ENCODE measurements around the gene MCAT. TPM values are rescaled to one million over a fixed set of nuclear protein-coding genes. Genes with fewer than 3 reads are reported as not detected.

The MCAT gene
- total and polyA plus RNA-seq, 12 donors: 16.9 to 92.9 (median 27.7) TPM

DNA sequence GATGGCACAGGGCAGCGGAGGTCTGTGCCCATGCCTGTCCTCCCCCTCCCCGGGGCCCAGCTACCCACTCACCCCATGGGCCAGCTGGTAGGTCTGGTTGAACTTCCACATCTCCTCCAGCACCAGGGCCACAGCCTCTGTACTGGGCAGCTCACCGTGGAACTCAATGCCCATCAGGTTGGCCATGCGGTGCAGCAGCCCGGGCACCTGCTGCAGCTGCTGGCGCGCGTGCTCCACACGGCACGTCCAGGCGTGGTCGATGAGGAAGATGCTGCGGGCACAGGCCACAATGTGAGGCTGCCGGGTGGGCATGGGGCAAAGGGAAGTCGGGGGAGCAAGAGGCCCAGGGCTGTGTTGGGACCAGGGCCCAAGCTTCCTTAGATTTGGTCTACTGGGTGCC, 37.5 kb upstream of the MCAT start:
- H3K36me3 ChIP-seq (replicated peaks in 1 of 2): peaks cover 0 to 17% of the 10 kb centered on the region in 2 donors

DNA sequence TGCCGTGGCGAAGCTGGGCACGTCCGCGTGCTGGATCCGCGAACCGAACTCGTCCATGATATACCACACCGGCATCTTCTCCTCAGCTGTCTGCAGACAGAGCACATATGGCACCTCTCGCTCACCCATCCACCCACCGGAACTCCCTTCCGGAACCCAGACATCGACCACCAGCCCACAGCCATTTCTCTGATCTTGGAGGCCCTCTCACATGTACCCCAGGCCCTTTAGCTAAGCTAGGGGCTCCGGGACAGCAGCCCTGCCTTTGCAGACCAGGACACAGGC, 36.7 kb upstream of the MCAT start:
- intact Hi-C loops (cut with DNase I): no loop called here

More for the DNA sequence above, 37.5 kb upstream of the MCAT start:
- no peaks in the 10 kb centered on the region for H3K27me3 ChIP-seq
- H3K4me3 ChIP-seq: no peak overlapping the region
- H3K9me3 ChIP-seq (replicated peaks in 1 of 3): no peaks in the 10 kb centered on the region
- intact Hi-C loops (cut with DNase I): no loop called here
- 92 to 100% (median 95%) methylated on average over 7 to 15 of the region's 15 CpGs for WGBS, 4 donors
- no peak overlapping the region for H3K27ac ChIP-seq
- peaks cover 12 to 21% of the 10 kb centered on the region in 2 donors for H3K4me1 ChIP-seq (replicated peaks in 1 of 2)
- no peak for TF ChIP-seq POLR2A (IDR thresholded peaks at IDR 0.05)
- no peak for DNase-seq

DNA sequence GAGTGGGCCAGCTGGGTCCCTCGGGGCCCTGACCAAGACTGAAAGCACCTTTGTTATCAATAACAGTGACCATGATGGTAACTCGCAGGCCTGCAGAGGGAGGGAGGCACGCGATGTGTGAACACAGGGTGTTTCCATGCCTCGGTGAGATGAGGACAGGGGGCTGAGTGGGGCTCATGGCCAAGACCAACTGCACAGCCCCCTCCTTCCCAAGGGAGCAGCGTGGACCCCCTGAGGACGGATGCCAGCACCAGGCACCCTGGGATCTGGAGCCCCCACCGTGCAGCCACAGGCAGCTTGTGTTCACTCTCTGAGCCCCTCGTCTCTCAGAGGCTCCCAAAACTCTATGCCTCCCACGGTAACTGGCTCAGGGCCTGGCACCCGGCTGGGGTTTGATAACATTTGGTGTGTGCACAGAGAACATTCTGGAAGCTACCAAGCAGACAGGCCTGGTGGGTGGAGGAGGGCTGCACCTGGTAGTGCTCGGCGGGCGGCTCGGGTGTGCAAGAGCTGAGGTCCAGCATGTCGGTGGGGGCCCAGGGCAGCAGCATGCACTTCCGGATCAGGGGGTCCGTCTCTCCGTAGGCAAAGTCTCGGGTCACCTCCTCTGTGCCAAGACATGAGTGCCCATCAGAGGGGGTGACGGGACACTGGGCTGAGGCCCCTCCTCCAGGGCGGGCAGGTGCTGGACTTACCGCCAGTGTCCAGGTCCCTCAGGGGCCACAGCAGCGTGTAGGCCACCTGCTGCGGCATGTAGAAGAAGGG, 36.1 kb upstream of the MCAT start:
- Histone ChIP-seq H3K27ac (no peak overlapping the region), H3K4me1 (replicated peaks in 1 of 2) (peaks cover 8 to 10% of the 10 kb centered on the region in 2 donors), H3K36me3 (replicated peaks in 1 of 2) (peaks cover 0 to 30% of the 10 kb centered on the region in 2 donors), H3K4me3 (no peak overlapping the region), H3K27me3 (no peaks in the 10 kb centered on the region), H3K9me3 (replicated peaks in 1 of 3) (no peaks in the 10 kb centered on the region)
- TF ChIP-seq, protein P1, sequence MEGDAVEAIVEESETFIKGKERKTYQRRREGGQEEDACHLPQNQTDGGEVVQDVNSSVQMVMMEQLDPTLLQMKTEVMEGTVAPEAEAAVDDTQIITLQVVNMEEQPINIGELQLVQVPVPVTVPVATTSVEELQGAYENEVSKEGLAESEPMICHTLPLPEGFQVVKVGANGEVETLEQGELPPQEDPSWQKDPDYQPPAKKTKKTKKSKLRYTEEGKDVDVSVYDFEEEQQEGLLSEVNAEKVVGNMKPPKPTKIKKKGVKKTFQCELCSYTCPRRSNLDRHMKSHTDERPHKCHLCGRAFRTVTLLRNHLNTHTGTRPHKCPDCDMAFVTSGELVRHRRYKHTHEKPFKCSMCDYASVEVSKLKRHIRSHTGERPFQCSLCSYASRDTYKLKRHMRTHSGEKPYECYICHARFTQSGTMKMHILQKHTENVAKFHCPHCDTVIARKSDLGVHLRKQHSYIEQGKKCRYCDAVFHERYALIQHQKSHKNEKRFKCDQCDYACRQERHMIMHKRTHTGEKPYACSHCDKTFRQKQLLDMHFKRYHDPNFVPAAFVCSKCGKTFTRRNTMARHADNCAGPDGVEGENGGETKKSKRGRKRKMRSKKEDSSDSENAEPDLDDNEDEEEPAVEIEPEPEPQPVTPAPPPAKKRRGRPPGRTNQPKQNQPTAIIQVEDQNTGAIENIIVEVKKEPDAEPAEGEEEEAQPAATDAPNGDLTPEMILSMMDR (IDR thresholded peaks at IDR 0.05): no peak
- TF ChIP-seq POLR2A (IDR thresholded peaks at IDR 0.05): no peak
- WGBS, 4 donors: 90 to 94% (median 93%) methylated on average over 12 to 25 of the region's 25 CpGs
- intact Hi-C loops (cut with DNase I): no loop called here
- DNase-seq: no peak

More for the DNA sequence above, 36.7 kb upstream of the MCAT start:
- Histone ChIP-seq H3K36me3 (replicated peaks in 1 of 2) (peaks cover 0 to 24% of the 10 kb centered on the region in 2 donors), H3K9me3 (replicated peaks in 1 of 3) (no peaks in the 10 kb centered on the region), H3K27ac (no peak overlapping the region), H3K4me3 (no peak overlapping the region), H3K27me3 (no peaks in the 10 kb centered on the region), H3K4me1 (replicated peaks in 1 of 2) (peaks cover 8 to 15% of the 10 kb centered on the region in 2 donors)
- DNase-seq: no peak
- WGBS, 4 donors: 96 to 98% (median 97%) methylated on average over 14 to 15 of the region's 15 CpGs
- TF ChIP-seq, protein P1 (IDR thresholded peaks at IDR 0.05): no peak
- no peak for TF ChIP-seq POLR2A (IDR thresholded peaks at IDR 0.05)

DNA sequence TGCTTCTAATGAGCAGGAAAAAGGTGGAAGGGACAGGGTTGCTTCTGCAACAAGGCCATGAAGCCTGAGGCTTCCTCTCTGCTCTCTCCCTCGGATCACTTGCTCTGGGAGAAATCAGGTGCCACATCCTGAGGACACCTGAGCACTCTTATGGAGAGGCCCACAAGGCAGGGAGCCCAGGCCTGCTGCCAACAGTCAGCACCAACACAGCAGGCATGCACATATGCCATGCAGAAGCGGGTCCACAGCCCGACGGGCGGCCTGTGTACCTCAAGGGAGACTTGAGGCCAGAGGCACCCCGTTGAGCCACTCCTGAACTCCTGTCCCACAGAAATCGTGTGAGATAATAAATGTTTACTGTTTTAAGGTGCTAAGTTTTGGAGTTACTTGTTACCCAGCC, 34.3 kb upstream of the MCAT start:
- intact Hi-C loops (cut with DNase I): no loop called here
- peaks cover 0 to 47% of the 10 kb centered on the region in 2 donors for H3K36me3 ChIP-seq (replicated peaks in 1 of 2)
- no peaks in the 10 kb centered on the region for H3K9me3 ChIP-seq (replicated peaks in 1 of 3)
- no peak overlapping the region for H3K27ac ChIP-seq
- 87 to 95% (median 93%) methylated on average over 7 of the region's 7 CpGs for WGBS, 4 donors
- TF ChIP-seq, protein P1 (IDR thresholded peaks at IDR 0.05): no peak
- no peak for TF ChIP-seq POLR2A (IDR thresholded peaks at IDR 0.05)
- no peaks in the 10 kb centered on the region for H3K4me1 ChIP-seq (replicated peaks in 1 of 2)
- no peak for DNase-seq
- H3K27me3 ChIP-seq: no peaks in the 10 kb centered on the region
- H3K4me3 ChIP-seq: no peak overlapping the region

DNA sequence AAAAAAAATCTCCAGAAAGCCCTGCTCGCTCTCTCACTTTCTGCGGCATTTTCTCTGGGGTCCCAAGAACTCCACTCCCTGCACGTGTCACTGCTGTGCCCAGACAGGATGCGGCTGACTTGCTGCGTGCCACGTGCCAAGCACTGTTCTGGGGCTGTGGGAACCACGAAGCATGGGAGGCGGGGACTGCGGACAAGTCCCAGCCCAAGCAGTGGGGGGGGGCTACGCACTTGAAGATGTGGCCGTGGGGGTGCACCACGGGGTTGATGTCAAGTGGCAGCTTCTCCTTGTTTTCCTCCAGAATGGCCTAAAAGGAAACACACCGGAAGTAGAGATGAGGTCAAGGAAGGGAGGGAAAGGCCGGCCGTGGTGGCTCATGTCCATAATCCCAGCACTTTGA, 32.9 kb upstream of the MCAT start:
- Histone ChIP-seq H3K27me3 (no peaks in the 10 kb centered on the region), H3K9me3 (replicated peaks in 1 of 3) (no peaks in the 10 kb centered on the region), H3K4me3 (no peak overlapping the region), H3K27ac (no peak overlapping the region), H3K36me3 (replicated peaks in 1 of 2) (peaks cover 0 to 61% of the 10 kb centered on the region in 2 donors), H3K4me1 (replicated peaks in 1 of 2) (no peaks in the 10 kb centered on the region)
- 76 to 86% (median 83%) methylated on average over 7 to 15 of the region's 15 CpGs for WGBS, 4 donors
- TF ChIP-seq, protein P1 (IDR thresholded peaks at IDR 0.05): no peak
- TF ChIP-seq POLR2A (IDR thresholded peaks at IDR 0.05): no peak
- intact Hi-C loops (cut with DNase I): no loop called here
- peak in 1 of 7 donors; percentile 9 for DNase-seq

Data from adrenal gland (tissue), 12 donors.